HEK293T (cell line): ENCODE measurements around the gene PCTP.

ENCODE experiments used
- BHLHE40 ChIP-seq: fragments of 450-650 bp; IDR thresholded peaks from 2 replicates; pipeline ENCODE4 v1.6.1; 2016; ENCODE audit warnings: mild to moderate bottlenecking, moderate library complexity, borderline replicate concordance
- CTBP1 ChIP-seq: fragments of 450-650 bp; IDR thresholded peaks from 2 replicates; pipeline ENCODE4 v1.6.1; 2016; ENCODE audit warnings: borderline replicate concordance
- ELF4 ChIP-seq: fragments of 450-650 bp; IDR thresholded peaks from 2 replicates; pipeline ENCODE4 v1.6.1; 2017; ENCODE audit warnings: antibody characterized with exemption
- FOXK2 ChIP-seq: fragments of 450-650 bp; IDR thresholded peaks from 2 replicates; pipeline ENCODE4 v1.6.1; 2016; ENCODE audit warnings: mild to moderate bottlenecking
- FOXM1 ChIP-seq: fragments of 450-650 bp; IDR thresholded peaks from 2 replicates; pipeline ENCODE4 v1.6.1; 2017; ENCODE audit warnings: mild to moderate bottlenecking, borderline replicate concordance
- HDGF ChIP-seq: fragments of 450-650 bp; IDR thresholded peaks from 2 replicates; pipeline ENCODE4 v1.6.1; 2017; ENCODE audit warnings: antibody characterized with exemption, borderline replicate concordance
- L3MBTL2 ChIP-seq: fragments of 450-650 bp; conservative IDR thresholded peaks from 2 replicates; pipeline ENCODE4 v1.6.1; 2016; ENCODE audit warnings: mild to moderate bottlenecking
- NFRKB ChIP-seq: fragments of 450-650 bp; IDR thresholded peaks from 2 replicates; pipeline ENCODE4 v1.6.1; 2016; ENCODE audit warnings: mild to moderate bottlenecking, moderate library complexity
- SP1 ChIP-seq: fragments of 450-650 bp; IDR thresholded peaks from 2 replicates; pipeline ENCODE4 v1.6.1; 2017
- TARDBP ChIP-seq: fragments of 450-650 bp; IDR thresholded peaks from 2 replicates; pipeline ENCODE4 v1.6.1; 2016
- ZNF384 ChIP-seq: fragments of 450-650 bp; IDR thresholded peaks from 2 replicates; pipeline ENCODE4 v1.6.1; 2016

GRCh38 chr17:55772086-55772485 is 21.2 kb downstream of the PCTP start:
- no peak for TF ChIP-seq FOXK2
- TF ChIP-seq CTBP1: no peak
- TF ChIP-seq SP1: no peak
- TF ChIP-seq L3MBTL2: no peak
- TF ChIP-seq HDGF: no peak
- no peak for TF ChIP-seq NFRKB
- no peak for TF ChIP-seq TARDBP
- no peak for TF ChIP-seq ZNF384
- TF ChIP-seq FOXM1: no peak
- TF ChIP-seq ELF4: no peak
- no peak for TF ChIP-seq BHLHE40
